HG03097 (cell line): ENCODE data around the gene ADGRG6.
"Not testable (repeated sequence)": the region's sequence is repeated elsewhere in the genome, so short reads cannot be mapped to it uniquely, and the experiment has no call there.

Source experiments
- ATAC-seq: cut with Tn5 transposase; IDR thresholded peaks from one replicate; pipeline ENCODE4 v1.9.1; 2021; ENCODE audit not compliant: unreplicated experiment, low FRiP score

Gene ADGRG6

DNA sequence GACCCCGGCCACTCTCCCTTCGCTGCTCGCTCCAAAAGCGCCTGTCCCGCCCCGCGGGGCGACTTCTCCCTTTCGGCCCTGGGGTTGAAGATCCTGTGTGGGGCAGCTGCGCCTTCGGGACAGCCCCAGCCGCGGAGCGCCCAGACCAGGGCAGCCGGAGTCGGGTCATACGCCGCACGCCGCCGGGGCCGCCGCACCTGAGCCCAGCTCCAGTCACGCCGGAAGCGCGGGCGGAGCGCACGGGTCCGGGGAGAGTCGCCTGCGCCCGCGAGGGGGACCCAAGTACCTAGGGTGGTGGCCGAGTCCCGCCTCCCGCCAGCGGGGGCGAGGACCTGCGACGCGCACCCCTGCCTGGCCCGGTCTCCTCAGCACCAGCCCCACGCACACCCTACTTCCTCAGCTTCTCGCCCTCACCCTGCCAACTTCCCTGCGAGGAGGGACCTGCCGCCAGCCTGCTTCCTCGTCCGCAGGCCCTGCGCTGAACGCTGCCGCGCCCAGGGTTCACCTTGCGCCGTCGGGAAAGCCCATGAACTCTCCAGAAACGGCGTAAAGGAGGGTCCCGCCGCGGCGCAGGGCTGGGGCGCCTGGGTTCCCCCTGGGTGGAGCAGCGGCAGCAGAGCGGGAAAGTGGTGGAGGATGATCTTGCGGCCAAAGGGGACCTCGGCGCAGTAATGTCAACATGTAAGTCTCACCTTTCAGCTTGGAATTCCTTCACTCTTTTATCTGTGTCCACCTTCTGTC lies at the start of gene ADGRG6:
TSS of gene ADGRG6 (plus strand) at position 357 of the 741 bp plus-strand sequence. CDS start at position 680, 323 bp downstream.
- ATAC-seq, result peak; percentile 89

DNA sequence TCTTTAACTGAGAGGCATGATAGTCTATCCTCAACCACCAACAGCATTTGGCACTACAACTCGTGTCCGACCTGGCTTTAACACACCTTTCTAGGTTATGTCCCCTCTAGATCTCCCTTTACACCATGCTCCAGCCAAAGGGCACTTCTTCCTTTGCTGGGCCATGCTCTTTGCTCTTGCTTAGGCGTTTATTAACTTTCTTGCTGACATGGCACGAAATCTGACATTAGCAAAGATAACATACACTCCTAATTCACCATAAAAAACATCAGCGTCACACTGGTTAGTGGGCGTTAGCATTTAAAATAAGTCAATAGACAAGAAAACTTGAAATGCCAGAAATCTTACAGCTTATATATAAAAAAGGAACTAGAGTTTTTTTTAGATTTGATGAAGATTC lies 47.3 kb upstream of the ADGRG6 start:
- no peak for ATAC-seq

DNA sequence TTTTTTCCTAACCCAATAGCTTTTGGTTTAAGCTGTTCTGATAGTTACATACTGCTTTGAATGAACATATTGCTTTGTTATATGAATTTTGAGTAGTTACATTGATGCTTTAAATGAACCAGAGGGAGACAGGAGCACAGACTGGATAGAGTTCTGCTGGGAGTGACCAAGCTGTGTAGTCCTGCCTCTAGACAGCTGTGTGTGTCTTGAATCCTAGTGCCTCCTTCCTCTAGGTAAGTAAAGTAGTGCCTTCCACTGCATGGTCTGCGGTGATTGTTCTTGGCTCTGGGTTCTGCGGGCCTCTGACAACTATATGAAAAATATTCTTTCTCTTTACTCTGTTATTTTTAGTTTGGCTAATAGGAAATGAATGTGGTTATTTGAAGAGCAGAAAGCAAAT lies 46.0 kb upstream of the ADGRG6 start:
- ATAC-seq, result no peak

DNA sequence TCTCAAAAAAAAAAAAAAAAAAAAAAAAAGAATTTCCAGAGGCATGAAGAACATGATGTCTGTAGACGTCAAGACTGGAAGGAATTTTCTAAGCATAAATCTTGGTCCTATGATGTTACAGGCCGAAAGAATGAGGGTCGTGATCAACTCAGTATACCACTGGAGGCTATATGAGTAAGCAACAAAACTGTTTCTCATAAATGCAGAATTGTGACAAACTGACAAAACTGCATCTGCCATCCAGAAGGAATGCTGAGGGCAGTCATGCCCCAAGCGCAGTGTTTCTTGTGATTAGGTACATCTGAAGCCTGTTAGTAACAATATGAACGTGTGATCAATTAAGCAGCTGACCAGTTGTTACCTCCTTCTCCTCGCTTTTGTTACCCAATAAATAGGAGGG lies 43.5 kb upstream of the ADGRG6 start:
- ATAC-seq, result no peak

DNA sequence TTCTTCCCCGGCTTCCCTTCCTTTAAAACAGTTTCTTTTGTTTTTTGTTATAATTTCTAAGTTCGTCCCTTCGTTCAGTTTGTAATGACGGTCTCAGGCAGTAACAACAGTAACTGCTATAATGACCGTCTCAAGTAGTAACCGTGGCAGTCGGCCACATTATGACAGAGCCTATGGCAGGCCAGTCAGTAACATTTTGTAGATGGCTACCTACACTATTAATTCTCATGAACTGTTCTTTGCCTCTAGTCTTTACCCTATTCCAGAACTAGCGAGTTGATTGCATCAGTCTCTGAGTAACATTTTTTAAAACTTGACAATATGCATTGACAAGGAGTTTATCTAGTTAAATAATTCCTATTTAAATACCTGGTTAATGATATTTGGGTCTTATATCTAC lies 43.0 kb upstream of the ADGRG6 start:
- ATAC-seq, result no peak

DNA sequence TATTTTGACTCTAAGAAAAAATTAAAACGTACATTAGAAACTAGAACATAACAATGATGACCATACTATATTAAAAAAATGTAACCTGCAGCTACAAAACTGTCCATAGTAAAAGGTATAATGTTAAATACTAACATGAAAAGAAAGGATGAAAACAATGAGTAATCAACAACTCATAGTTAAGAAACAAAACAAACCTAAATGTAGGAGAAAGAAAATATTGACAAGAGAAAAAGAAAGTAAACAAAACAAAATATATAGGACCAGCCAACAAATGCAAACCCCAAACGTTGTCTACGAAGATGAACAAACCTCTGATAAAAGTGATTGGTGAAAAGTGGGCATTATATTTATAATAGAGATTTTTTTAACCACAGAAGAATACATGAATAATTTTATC lies 41.1 kb upstream of the ADGRG6 start:
- no peak for ATAC-seq

DNA sequence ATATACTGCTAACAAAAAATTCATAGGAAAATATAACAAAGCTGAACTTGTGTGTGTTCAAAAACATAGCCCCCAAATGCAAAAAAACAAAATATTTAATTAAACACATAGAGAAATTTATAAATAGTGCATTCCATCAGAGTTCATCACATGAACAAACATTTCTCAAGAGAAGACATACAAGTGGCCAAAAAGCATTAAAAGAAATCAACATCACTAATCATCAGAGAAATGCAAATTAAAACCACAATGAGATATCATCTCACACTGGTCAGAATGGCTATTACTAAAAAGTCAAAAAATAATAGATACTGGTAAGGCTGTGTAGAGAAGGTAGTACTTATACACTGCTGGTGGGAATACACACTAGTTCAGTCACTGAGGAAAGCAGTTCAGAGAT lies 39.6 kb upstream of the ADGRG6 start:
- ATAC-seq, result no peak

DNA sequence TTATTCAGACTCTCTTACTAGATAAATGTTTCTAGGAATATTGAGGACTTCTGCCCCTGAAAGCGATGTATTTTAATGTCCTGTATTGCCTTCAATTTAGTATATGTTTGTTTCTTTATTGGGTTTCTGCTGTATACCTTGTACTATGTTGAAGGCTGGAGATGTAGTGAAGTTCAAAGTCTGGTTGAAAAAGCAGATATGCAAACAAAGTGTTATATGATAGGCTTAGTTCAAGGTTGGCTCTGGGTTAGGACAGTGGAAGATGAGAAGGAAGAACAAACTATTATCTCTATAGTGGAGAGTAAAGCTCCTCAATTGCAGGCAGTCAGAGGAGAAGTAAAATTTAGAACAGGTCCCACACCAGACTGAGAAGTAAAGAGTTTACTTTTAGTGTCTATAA lies 36.3 kb upstream of the ADGRG6 start:
- no peak for ATAC-seq

DNA sequence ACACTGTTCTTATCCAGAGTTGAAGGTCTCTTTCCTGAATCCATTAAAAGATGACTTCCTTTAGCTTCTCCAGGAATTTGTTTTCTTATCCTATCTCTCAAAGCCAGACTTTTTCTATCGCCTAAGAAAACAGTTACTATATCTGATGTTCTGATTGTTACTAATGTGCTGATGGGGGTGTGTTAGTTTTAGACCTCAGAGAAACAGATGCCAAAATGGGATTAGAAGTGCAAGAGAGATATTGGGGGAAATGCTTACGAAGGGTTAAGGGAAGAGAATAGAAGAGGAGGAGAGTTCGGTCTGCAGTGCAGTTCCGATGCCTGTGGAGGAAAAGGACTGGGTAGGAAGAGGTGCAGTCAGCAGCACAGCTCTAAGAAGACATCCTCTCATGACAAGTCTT lies 35.7 kb upstream of the ADGRG6 start:
- no peak for ATAC-seq

DNA sequence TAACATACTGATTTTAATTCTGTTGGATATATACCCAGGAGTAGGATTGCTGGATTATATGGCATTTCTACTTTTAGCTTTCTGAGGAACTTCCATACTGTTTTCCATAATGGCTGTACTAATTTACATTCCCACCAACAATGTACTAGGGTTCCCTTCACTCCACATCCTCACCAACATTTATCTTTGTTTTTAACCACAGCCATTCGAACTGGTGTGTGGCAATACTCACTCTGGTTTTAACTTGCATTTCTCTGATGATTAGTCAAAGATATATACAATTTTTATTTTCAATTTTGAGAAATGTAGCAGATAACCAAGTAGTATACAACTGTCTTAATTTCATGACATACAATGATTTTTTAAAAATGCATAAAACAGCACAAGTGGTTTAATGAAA lies 30.3 kb upstream of the ADGRG6 start:
- ATAC-seq, result no peak

DNA sequence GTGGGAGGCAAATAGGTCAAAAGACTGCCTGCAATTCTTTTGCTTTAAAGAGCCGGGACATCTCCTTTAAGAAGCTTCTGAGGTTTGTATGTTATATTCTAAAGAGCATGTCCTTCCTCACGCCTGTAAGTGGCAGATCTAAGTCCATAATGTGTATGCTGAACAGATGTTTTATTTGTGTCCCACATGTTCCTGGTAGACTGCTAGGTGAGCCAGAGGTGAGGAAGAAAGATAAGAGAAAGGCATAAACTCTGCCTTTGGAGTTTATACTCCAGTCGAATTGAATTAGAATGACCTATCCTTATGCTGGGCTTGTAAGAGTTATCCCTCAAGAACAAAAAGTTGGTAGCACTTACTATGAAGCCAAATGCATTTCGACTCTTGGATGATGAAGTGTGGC lies 27.2 kb upstream of the ADGRG6 start:
- no peak for ATAC-seq

DNA sequence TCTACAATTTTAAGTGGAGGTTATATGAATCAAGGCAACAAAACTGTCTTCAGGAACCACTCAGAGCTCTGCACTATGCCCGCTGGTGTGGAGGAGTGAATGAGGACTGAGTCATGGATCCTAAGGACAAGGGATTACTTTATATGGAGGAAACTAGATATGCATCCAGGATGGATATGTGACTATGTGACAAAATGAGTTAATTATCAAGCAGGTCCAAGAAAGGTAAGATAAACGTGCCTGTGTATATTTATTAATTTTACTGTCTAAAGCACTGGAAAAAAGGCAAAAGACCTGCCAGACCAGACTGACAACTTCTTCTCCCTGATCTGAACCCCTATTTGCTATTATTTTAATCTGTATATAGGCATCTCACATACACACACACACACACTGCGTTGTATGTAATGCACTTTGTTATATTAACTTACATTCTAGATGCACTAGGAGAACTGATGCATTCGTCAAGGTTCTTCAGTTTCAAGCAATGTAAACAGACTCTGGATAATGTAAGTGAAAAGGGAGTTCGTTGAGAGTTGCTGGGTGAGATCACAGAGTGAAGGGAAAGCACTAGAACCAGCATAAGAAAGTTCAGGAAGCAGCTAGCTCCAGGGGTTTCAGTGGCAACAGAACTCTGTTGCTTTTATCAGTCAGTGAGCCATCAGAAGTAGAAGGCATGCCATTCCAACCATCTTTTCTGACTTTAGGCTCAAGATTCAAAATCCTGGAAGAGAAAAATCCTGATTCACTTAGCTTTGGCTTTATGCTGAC lies 26.4 kb upstream of the ADGRG6 start:
- no peak for ATAC-seq

DNA sequence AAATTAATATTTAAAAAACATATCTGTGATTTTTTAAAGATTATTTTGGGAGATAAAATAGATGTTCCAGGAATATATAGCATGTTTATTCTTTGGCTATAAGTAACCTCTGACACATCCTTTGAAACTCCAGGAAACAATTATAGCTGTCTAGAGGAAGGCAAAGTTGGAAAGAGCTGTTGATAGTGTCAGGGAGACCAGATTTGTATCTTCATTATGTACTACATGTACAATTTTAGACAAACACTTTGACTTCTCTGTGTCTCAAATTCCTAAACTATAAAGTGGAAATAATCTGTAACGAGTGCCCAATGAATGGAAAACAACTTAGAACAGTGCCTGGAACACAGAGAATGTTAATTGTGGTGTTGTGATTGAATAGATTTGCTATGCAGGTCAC lies 25.6 kb upstream of the ADGRG6 start:
- no peak for ATAC-seq

DNA sequence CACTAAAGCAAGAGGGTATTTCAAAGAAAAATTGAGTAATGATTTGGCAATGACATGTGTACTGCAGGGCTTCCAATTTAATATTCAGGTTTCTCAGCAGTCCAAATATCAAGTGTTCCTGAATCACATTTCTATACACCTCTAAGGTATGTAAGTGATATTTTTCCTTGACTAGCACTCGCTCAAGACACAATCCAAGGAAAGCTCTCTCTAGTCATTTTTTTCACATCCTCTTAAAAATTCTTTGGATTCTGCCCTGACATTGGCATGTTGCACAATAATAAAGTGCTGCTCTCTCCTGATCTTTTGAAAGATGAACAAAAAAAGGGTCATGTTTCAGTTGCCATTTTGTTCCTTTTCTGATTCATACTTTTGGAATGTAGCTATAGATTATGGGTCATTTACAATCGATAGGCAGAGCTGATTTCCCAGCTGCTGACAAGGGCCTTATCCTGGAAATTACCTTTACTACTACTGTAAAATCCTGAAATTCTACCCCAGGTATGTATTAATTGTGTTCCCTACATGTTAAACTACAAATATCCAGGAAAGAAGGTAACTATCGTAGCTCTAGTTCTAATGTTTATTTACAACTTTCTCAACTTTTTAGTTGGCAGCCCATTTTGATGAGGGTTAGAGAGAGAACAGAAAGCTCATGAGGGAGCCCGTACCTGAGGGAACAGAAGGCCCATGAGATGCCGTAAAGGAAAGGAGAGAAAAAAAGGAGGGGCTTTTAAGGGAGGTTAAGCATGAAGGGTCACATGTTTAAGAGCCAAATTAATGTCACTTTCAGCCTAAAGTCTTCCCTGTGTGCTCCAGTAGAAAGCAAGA lies 22.2 kb upstream of the ADGRG6 start:
- ATAC-seq, result no peak

DNA sequence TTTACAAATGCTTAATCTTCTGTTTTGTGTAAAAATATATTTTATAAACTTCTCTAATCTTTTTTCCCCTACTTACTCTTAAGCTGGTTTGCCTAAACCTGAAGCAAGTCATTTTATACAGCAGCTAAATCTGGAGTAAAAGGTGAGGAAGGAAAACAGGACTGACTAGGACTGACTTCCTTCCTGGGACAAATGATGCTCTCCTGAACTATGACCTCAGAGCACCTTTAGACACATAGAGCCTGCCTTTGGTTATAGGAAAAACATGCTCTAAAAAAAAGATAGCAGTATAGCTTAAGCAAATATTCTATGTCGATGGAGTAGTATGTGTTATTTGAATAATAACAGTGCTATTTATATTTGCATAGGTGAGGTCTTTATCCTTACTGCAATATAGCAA lies 21.5 kb upstream of the ADGRG6 start:
- ATAC-seq, result no peak

DNA sequence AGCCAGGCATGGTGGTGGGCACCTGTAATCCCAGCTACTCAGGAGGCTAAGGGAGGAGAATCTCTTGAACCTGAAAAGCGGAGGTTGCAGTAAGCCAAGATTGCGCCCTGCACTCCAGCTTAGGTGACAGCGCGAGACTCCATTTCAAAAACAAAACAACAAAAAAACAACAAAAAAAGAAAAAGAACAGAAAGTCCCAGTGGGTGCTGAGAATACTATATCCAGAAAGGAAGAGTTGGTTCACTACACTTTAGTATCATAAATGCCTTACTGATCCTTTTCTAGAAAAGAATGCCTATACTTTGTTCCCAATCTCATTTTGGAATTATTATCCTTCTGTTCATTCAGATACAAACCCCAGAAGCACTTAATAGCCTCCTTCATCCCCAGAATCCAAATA lies 20.9 kb upstream of the ADGRG6 start:
- ATAC-seq, result no peak

DNA sequence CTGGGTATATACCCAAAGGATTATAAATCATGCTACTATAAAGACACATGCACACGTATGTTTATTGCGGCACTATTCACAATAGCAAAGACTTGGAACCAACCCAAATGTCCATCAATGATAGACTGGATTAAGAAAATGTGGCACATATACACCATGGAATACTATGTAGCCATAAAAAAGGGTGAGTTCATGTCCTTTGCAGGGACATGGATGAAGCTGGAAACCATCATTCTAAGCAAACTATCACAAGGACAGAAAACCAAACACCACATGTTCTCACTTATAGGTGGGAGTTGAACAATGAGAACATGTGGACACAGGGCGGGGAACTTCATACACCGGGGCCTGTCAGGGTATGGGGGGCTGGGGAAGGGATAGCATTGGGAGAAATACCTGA lies 18.7 kb upstream of the ADGRG6 start:
- not testable (repeated sequence) for ATAC-seq

DNA sequence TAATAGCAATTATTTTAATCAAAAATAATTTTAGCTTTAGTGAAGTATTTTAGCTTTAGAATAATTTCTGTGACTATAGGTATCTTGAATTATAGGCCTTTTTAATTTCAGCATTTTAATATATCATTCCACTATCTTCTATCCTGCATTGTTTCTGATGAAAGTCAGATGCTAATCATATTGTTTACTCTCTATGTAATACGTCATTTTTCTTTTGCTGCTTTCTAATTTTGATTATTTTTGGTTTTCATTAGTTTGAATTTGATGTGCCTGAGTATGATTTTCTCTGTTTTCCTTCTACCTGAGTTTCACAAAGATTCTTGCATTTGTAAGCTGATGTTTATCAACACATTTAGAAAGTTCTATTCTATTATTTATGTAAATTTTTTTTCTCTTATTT lies 17.4 kb upstream of the ADGRG6 start:
- ATAC-seq, result no peak

DNA sequence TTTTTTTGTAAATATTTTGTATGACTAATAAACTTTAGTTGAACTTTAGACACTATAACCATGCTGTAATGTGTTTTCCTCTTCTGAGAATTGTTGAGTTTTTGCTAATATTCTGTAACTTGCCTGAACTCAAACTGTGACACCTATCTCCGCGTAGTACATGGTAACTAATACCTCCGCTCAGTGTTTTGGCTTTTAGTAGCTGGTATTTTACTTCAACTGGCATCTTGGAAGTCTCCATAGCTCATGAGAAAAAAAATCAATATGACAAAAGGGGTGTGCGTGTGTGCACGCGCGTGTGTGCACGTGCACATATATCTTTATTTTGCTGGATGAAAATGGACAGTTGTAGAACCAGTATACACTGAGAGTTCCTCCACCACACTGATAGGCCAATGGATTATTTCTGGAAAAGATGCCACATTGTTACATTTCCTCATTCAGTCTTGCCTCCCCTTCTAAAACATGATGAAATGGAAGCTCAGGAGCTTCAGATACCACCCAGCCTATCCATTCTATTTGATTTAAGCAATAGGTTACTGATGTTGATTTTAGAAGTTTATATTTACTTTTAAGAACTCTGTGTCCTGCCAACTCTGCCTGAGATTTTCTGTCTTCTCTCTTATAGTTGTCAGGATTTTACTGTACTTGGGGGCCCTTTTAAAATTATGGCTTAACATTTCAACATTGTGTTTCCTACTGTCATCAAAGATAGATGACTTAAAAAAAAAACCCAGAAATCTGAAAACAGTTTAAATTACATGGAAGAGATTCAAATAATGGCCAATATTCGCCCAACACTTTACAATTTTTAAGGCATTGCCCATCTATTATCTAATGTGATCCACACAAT lies 16.3 kb upstream of the ADGRG6 start:
- ATAC-seq, result no peak

DNA sequence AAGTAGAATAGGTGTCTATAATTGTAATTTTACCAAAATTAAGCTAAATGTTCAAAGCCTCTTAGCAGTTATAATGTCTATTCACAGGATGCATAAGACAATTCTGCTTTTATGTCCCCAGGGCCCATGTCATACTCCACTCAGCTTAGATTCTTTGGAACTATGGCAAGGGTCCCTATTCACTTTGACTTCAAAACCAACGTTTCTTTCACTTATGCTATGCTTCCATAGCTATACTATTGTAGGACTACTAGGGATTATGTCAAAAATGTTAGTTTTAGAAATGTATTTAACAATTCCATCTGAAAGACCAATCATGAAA lies 15.8 kb upstream of the ADGRG6 start:
- ATAC-seq, result no peak

DNA sequence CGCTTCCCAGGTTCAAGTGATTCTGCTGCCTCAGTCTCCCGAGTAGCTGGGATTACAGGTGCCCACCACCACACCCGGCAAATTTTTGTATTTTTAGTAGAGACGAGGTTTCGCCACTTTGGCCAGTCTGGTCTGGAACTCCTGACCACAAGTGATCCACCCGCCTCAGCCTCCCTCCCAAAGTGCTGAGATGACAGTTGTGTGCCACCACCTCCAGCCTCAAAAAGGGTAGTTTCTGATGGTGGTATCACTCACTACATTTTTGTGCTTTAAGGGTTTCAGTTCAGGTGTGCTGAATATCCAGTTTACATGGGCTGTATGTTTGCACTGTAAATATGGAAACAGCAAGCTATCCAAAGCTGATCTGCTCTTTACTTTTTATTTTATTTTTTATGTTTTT lies 12.1 kb upstream of the ADGRG6 start:
- ATAC-seq, result no peak
